RWPE2 (cell line): Measurements from ENCODE around the gene GPR137B.

ENCODE experiments used
- ATAC-seq: fragments of 200-7000 bp; cut with Tn5 transposase; 3 replicates; pipeline ENCODE4 v1.9.1; 2021; ENCODE audit warnings: low read depth
- DNase-seq: peaks from one replicate; pipeline ENCODE4 v3.0.0-alpha.2; 2020; ENCODE audit warnings: low spot score
- H3K27ac ChIP-seq: fragments of 450-650 bp; 2 replicates; pipeline ENCODE4 v1.5.1; 2017; ENCODE audit warnings: mild to moderate bottlenecking; ENCODE audit not compliant: poor library complexity, severe bottlenecking
- H3K27me3 ChIP-seq: fragments of 250-450 bp; sonication (Bioruptor Pico); 2 replicates; pipeline ENCODE4 v1.5.1; 2021; ENCODE audit warnings: mild to moderate bottlenecking, moderate library complexity; ENCODE audit not compliant: insufficient read depth, poor library complexity, severe bottlenecking
- H3K36me3 ChIP-seq: fragments of 250-450 bp; sonication (Bioruptor Pico); 2 replicates; pipeline ENCODE4 v1.5.1; 2020; ENCODE audit warnings: low read depth, mild to moderate bottlenecking, moderate library complexity
- H3K4me1 ChIP-seq: fragments of 250-450 bp; sonication (Bioruptor Pico); 2 replicates; pipeline ENCODE4 v1.5.1; 2021; ENCODE audit warnings: mild to moderate bottlenecking, moderate library complexity; ENCODE audit not compliant: insufficient read depth, poor library complexity, severe bottlenecking
- H3K4me3 ChIP-seq: fragments of 250-450 bp; sonication (Bioruptor Pico); 2 replicates; pipeline ENCODE4 v1.5.1; 2021; ENCODE audit warnings: mild to moderate bottlenecking, moderate library complexity; ENCODE audit not compliant: severe bottlenecking
- H3K9me3 ChIP-seq: fragments of 250-450 bp; sonication (Bioruptor Pico); 2 replicates; pipeline ENCODE4 v1.5.1; 2021; ENCODE audit warnings: mild to moderate bottlenecking, moderate library complexity; ENCODE audit not compliant: severe bottlenecking
- CTCF ChIP-seq: fragments of 450-650 bp; IDR thresholded peaks from one replicate; pipeline ENCODE4 v1.5.1; 2017; ENCODE audit warnings: mild to moderate bottlenecking, moderate library complexity; ENCODE audit not compliant: poor library complexity, severe bottlenecking

The GPR137B gene

DNA sequence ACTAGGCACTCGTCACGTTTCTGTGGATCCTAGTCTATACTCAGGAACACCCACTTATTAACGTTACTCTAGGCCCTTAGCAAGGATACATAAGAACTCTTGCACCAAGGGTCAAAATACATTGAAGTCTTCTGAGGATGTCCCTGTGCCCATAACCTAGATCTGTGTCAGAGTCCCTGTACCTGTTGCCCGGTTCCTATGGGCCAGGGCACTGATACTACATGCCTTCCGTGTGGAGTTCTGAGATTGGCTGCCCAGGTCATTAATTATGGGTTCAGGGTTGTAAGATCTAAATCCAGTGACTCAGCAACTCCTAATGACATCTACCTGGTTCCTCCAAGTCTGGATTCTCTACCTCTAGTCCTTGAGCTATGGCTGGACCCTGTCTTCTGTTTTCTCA is 69.5 kb downstream of the GPR137B start:
- TF ChIP-seq CTCF = no peak
- Histone ChIP-seq H3K4me3 (no peak overlapping the region), H3K9me3 (no peaks in the 10 kb centered on the region), H3K36me3 (no peaks in the 10 kb centered on the region), H3K4me1 (no peaks in the 10 kb centered on the region), H3K27ac (no peak overlapping the region), H3K27me3 (no peaks in the 10 kb centered on the region)
- ATAC-seq = no peak
- DNase-seq = no peak

DNA sequence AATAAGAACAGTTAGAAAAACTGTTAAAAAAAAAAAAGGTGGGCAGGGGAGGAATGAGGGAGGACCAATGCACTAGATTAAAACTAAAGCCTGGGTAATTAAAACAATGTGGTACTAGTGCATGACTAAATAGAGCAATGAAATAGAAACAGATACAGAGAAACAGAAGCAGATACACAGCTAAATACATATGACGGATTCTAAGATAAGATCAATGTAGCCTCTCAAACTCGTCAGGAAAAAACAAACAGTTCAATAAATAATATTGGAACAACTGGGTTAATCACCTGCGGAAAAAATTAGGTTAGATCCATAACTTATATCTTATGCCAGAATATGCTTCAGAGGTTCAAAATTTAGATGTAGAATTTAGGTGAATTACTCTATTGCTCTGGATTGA is 71.2 kb downstream of the GPR137B start:
- ATAC-seq = no peak

DNA sequence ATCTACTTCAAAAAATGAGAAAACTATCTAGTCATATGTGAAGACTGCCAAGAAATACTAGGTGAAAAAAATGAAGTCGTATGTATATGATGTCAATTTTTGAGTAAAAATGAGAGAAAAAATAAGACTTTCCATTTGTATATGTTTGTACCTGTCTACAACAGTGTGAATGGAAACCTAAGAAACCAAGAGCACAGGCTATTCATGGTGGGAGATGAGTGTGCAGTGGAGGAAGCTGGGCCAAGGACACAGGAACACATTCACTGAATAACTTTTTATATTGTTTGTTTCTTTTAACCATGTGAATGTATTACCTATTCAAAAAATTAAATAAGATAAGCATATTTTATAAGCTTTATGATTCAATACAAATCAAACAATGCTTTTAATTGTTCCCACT is 72.4 kb downstream of the GPR137B start:
- no peaks in the 10 kb centered on the region for H3K27me3 ChIP-seq
- no peak overlapping the region for H3K27ac ChIP-seq
- no peak for DNase-seq
- no peaks in the 10 kb centered on the region for H3K36me3 ChIP-seq
- no peaks in the 10 kb centered on the region for H3K9me3 ChIP-seq
- no peak for TF ChIP-seq CTCF
- H3K4me1 ChIP-seq = no peaks in the 10 kb centered on the region
- no peak for ATAC-seq
- no peak overlapping the region for H3K4me3 ChIP-seq

More for the DNA sequence above, 71.2 kb downstream of the GPR137B start:
- no peak for TF ChIP-seq CTCF
- H3K36me3 ChIP-seq = no peaks in the 10 kb centered on the region
- no peaks in the 10 kb centered on the region for H3K27me3 ChIP-seq
- no peaks in the 10 kb centered on the region for H3K4me1 ChIP-seq
- no peak overlapping the region for H3K4me3 ChIP-seq
- no peak for DNase-seq
- H3K27ac ChIP-seq = no peak overlapping the region
- H3K9me3 ChIP-seq = no peaks in the 10 kb centered on the region

GRCh38 chr1:236220473-236220872 is 78.1 kb downstream of the GPR137B start:
- ATAC-seq (no peak), DNase-seq (no peak)
- H3K4me1 ChIP-seq = no peaks in the 10 kb centered on the region
- TF ChIP-seq CTCF = no peak
- H3K36me3 ChIP-seq = no peaks in the 10 kb centered on the region
- H3K9me3 ChIP-seq = no peaks in the 10 kb centered on the region
- no peak overlapping the region for H3K4me3 ChIP-seq
- H3K27ac ChIP-seq = no peak overlapping the region
- H3K27me3 ChIP-seq = no peaks in the 10 kb centered on the region

GRCh38 chr1:236222632-236223031 is 80.3 kb downstream of the GPR137B start:
- ATAC-seq (no peak), DNase-seq (no peak)
- Histone ChIP-seq H3K36me3 (no peaks in the 10 kb centered on the region), H3K9me3 (no peaks in the 10 kb centered on the region), H3K4me1 (no peaks in the 10 kb centered on the region), H3K4me3 (no peak overlapping the region), H3K27ac (no peak overlapping the region), H3K27me3 (no peaks in the 10 kb centered on the region)
- no peak for TF ChIP-seq CTCF
